ENCODE measurements around the gene RUNX2.

Gene RUNX2

DNA sequence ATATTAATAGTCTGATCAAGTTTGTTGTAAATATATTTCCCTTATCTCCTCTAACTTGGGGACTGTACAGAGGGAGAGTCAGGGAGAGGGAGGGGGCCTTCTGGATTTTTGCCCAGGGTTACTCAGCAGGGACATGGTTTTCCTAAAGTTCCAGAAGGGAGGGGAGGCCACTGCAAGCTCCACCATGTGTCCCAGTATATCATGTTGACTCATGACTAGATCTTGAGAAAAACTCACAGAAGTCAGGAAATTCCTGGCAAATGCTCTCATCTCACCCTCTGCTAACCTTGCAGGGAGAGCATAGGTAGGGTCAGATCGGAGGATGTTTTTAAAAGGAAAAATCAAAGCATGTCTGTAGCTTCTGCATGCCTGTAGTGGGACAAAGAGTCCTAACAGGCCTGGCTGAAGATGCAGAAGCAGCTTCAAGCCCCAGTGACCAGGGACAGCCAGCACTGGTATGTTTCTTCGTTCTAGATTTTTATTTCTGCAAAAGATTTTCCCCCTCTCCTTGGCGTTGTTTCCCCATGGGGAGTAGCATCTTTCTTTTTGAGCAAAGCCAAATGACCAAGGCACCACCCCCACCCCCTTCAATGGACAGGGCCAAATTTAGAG, 322.5 kb downstream of the RUNX2 start (continued):
- TF ChIP-seq, protein P1, sequence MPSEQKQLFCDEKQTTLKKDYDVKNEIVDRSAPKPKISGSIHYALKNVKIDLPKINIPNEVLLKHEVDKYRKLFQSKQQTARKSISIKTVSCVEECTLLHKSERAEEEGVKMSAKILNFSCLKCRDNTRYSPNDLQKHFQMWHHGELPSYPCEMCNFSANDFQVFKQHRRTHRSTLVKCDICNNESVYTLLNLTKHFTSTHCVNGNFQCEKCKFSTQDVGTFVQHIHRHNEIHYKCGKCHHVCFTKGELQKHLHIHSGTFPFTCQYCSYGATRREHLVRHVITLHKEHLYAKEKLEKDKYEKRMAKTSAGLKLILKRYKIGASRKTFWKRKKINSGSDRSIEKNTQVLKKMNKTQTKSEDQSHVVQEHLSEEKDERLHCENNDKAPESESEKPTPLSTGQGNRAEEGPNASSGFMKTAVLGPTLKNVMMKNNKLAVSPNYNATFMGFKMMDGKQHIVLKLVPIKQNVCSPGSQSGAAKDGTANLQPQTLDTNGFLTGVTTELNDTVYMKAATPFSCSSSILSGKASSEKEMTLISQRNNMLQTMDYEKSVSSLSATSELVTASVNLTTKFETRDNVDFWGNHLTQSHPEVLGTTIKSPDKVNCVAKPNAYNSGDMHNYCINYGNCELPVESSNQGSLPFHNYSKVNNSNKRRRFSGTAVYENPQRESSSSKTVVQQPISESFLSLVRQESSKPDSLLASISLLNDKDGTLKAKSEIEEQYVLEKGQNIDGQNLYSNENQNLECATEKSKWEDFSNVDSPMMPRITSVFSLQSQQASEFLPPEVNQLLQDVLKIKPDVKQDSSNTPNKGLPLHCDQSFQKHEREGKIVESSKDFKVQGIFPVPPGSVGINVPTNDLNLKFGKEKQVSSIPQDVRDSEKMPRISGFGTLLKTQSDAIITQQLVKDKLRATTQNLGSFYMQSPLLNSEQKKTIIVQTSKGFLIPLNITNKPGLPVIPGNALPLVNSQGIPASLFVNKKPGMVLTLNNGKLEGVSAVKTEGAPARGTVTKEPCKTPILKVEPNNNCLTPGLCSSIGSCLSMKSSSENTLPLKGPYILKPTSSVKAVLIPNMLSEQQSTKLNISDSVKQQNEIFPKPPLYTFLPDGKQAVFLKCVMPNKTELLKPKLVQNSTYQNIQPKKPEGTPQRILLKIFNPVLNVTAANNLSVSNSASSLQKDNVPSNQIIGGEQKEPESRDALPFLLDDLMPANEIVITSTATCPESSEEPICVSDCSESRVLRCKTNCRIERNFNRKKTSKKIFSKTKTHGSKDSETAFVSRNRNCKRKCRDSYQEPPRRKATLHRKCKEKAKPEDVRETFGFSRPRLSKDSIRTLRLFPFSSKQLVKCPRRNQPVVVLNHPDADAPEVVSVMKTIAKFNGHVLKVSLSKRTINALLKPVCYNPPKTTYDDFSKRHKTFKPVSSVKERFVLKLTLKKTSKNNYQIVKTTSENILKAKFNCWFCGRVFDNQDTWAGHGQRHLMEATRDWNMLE (tag by site-specific recombination; conservative IDR thresholded peaks at IDR 0.05; ENCODE audit: low read depth): no peak
- TF ChIP-seq ZBTB21 (tag by site-specific recombination; IDR thresholded peaks at IDR 0.05): no peak

DNA sequence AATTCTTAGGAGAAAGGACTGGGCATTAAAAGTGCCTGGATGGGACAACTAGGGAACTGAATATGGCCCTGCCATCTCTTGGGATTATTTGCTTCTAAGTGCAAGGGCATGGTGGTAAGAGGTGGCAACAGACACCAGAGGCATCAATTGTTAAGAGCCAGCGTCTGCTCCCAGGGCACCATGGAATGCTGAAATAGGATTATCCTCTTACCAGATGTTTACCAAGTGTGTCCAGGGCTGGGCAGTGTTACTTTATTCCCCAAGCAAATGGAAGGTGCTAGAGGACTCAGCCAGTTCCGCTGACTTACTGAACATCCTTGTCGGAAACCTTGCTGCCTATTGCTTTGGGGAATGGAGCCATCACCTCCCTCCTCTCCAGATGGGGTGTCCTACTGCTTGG, 323.2 kb downstream of the RUNX2 start:
- Histone ChIP-seq H3K36me3 (ENCODE audit: control insufficient read depth in 2 of 2, insufficient read depth in 1 of 2, low read length in 2 of 2) (no peaks in the 10 kb centered on the region), H3K4me3 (ENCODE audit: low read depth, low read length) (no peak overlapping the region), H3K4me1 (ENCODE audit: control insufficient read depth, insufficient read depth, low read length) (no peaks in the 10 kb centered on the region), H3K9me3 (ENCODE audit: control insufficient read depth, insufficient read depth, low read depth, low read length) (no peaks in the 10 kb centered on the region), H3K27ac (ENCODE audit: extremely low read depth, low read depth, low read length) (no peak overlapping the region)
- ChIA-PET CTCF (interaction anchor here (1.2 kb wide), 1 partner anchor 1176 kb away, joined by 3 read pairs; no protein-coding TSS in a partner anchor), POLR2A (interaction anchor here (1.1 kb wide), 1 partner anchor 85 kb away, joined by 3 read pairs; no protein-coding TSS in a partner anchor)
- TF ChIP-seq ZNF138 (tag by site-specific recombination; IDR thresholded peaks at IDR 0.05; ENCODE audit: borderline replicate concordance) (no peak), ZNF19 (tag by site-specific recombination; IDR thresholded peaks at IDR 0.05; ENCODE audit: low read depth) (no peak), ZNF596 (tag by site-specific recombination; IDR thresholded peaks at IDR 0.05) (no peak), BCL11B (tag by site-specific recombination; IDR thresholded peaks at IDR 0.05; ENCODE audit: low read depth) (no peak), TCF7L2 (IDR thresholded peaks at IDR 0.05; ENCODE audit: borderline replicate concordance, low read depth, low read length) (no peak), ZNF133 (tag by site-specific recombination; IDR thresholded peaks at IDR 0.05) (no peak), ZNF248 (tag by site-specific recombination; IDR thresholded peaks at IDR 0.05) (no peak), ZNF184 (tag by site-specific recombination; IDR thresholded peaks at IDR 0.05) (no peak), ZFP3 (tag by site-specific recombination; IDR thresholded peaks at IDR 0.05; ENCODE audit: low read depth) (no peak), ZNF501 (tag by site-specific recombination; IDR thresholded peaks at IDR 0.05) (no peak), ZNF311 (tag by site-specific recombination; IDR thresholded peaks at IDR 0.05; ENCODE audit: borderline replicate concordance) (no peak), ZNF629 (tag by site-specific recombination; IDR thresholded peaks at IDR 0.05) (no peak), ZNF621 (tag by site-specific recombination; IDR thresholded peaks at IDR 0.05) (no peak), ZEB2 (tag by site-specific recombination; IDR thresholded peaks at IDR 0.05) (no peak)
- TF ChIP-seq, protein P2, sequence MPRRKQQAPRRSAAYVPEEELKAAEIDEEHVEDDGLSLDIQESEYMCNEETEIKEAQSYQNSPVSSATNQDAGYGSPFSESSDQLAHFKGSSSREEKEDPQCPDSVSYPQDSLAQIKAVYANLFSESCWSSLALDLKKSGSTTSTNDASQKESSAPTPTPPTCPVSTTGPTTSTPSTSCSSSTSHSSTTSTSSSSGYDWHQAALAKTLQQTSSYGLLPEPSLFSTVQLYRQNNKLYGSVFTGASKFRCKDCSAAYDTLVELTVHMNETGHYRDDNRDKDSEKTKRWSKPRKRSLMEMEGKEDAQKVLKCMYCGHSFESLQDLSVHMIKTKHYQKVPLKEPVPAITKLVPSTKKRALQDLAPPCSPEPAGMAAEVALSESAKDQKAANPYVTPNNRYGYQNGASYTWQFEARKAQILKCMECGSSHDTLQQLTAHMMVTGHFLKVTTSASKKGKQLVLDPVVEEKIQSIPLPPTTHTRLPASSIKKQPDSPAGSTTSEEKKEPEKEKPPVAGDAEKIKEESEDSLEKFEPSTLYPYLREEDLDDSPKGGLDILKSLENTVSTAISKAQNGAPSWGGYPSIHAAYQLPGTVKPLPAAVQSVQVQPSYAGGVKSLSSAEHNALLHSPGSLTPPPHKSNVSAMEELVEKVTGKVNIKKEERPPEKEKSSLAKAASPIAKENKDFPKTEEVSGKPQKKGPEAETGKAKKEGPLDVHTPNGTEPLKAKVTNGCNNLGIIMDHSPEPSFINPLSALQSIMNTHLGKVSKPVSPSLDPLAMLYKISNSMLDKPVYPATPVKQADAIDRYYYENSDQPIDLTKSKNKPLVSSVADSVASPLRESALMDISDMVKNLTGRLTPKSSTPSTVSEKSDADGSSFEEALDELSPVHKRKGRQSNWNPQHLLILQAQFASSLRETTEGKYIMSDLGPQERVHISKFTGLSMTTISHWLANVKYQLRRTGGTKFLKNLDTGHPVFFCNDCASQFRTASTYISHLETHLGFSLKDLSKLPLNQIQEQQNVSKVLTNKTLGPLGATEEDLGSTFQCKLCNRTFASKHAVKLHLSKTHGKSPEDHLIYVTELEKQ (tag by site-specific recombination; IDR thresholded peaks at IDR 0.05; ENCODE audit: borderline replicate concordance): no peak
- TF ChIP-seq, protein P3, sequence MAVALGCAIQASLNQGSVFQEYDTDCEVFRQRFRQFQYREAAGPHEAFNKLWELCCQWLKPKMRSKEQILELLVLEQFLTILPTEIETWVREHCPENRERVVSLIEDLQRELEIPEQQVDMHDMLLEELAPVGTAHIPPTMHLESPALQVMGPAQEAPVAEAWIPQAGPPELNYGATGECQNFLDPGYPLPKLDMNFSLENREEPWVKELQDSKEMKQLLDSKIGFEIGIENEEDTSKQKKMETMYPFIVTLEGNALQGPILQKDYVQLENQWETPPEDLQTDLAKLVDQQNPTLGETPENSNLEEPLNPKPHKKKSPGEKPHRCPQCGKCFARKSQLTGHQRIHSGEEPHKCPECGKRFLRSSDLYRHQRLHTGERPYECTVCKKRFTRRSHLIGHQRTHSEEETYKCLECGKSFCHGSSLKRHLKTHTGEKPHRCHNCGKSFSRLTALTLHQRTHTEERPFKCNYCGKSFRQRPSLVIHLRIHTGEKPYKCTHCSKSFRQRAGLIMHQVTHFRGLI (tag by site-specific recombination; IDR thresholded peaks at IDR 0.05): no peak
- TF ChIP-seq, protein P4, sequence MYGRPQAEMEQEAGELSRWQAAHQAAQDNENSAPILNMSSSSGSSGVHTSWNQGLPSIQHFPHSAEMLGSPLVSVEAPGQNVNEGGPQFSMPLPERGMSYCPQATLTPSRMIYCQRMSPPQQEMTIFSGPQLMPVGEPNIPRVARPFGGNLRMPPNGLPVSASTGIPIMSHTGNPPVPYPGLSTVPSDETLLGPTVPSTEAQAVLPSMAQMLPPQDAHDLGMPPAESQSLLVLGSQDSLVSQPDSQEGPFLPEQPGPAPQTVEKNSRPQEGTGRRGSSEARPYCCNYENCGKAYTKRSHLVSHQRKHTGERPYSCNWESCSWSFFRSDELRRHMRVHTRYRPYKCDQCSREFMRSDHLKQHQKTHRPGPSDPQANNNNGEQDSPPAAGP (tag by site-specific recombination; IDR thresholded peaks at IDR 0.05): no peak
- TF ChIP-seq, protein P5, sequence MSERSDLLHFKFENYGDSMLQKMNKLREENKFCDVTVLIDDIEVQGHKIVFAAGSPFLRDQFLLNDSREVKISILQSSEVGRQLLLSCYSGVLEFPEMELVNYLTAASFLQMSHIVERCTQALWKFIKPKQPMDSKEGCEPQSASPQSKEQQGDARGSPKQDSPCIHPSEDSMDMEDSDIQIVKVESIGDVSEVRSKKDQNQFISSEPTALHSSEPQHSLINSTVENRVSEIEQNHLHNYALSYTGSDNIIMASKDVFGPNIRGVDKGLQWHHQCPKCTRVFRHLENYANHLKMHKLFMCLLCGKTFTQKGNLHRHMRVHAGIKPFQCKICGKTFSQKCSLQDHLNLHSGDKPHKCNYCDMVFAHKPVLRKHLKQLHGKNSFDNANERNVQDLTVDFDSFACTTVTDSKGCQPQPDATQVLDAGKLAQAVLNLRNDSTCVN (tag by site-specific recombination; optimal IDR thresholded peaks at IDR 0.05): no peak
